MM.1S (cell line): Measurements from ENCODE around the gene GLOD5.

ENCODE experiments used
- CTCF ChIP-seq: fragments of 300-600 bp; sonication (generic); IDR thresholded peaks from 2 replicates; pipeline ENCODE4 v1.5.1; 2016; ENCODE audit warnings: antibody characterized with exemption, low read length, mixed read lengths
- EZH2 ChIP-seq: fragments of 300-600 bp; sonication (generic); optimal IDR thresholded peaks from 2 replicates; pipeline ENCODE3; 2017; ENCODE audit warnings: low read depth, mild to moderate bottlenecking, antibody characterized with exemption, low read length, mixed read lengths

- TF ChIP-seq CTCF (no peak), EZH2 (no peak)
Measured at GRCh38 chrX:48823053-48823452, 61.5 kb downstream of the GLOD5 start.
